Stomach (tissue), 4 donors: ENCODE results near the gene ANXA9.

ENCODE experiments used
- CTCF ChIP-seq, 7 experiments: fragments of 450-650 bp in 4 of 7; fragments of 200-600 bp in 3 of 7; sonication (generic) in 3 of 7; IDR thresholded peaks; one replicate each; pipeline ENCODE4 v1.5.1; 2016 to 2019; ENCODE audit warnings: antibody characterized with exemption in 7 of 7, control low read depth in 2 of 7, mild to moderate bottlenecking in 1 of 7
- EP300 ChIP-seq: sonication (generic); formaldehyde crosslinking; IDR thresholded peaks from one replicate; pipeline ENCODE4 v1.6.1; 2017; ENCODE audit warnings: antibody characterized with exemption
- POLR2A ChIP-seq, 4 donors: fragments of 450-650 bp; IDR thresholded peaks; one replicate each; pipeline ENCODE4 v1.6.1; 2016; ENCODE audit warnings: antibody characterized with exemption in 4 of 4, control low read depth in 2 of 4, mild to moderate bottlenecking in 1 of 4, moderate library complexity in 1 of 4
- POLR2AphosphoS5 ChIP-seq, 3 donors: sonication (generic); formaldehyde crosslinking; IDR thresholded peaks; one replicate each; pipeline ENCODE4 v1.6.1; 2016; ENCODE audit warnings: antibody characterized with exemption in 3 of 3

GRCh38 chr1:151009674-151010345 is 27.7 kb downstream of the ANXA9 start:
- TF ChIP-seq CTCF (IDR thresholded peaks at IDR 0.05) (no peak), POLR2A (IDR thresholded peaks at IDR 0.05) (no peak), POLR2AphosphoS5 (IDR thresholded peaks at IDR 0.05) (no peak), EP300 (no peak)
